Ovary (tissue), 3 donors: ENCODE measurements around the gene ALAD.
A peak's percentile ranks its signal among the peaks of the same experiment; 100 is the strongest.

Source experiments
- EP300 ChIP-seq: sonication (generic); formaldehyde crosslinking; IDR thresholded peaks from one replicate; pipeline ENCODE4 v1.6.1; 2017; ENCODE audit warnings: antibody characterized with exemption
- TF ChIP-seq, protein P1 (sequence below), 3 donors: fragments of 450-650 bp in 2 of 3; fragments of 200-600 bp in 1 of 3; IDR thresholded peaks; one replicate each; pipeline versions ENCODE4 v1.5.1 to v1.8.0; 2016 to 2022; ENCODE audit warnings: antibody characterized with exemption in 3 of 3, mild to moderate bottlenecking in 1 of 3
- donor health status: DM: no; HTN: no; CAD: no.

DNA sequence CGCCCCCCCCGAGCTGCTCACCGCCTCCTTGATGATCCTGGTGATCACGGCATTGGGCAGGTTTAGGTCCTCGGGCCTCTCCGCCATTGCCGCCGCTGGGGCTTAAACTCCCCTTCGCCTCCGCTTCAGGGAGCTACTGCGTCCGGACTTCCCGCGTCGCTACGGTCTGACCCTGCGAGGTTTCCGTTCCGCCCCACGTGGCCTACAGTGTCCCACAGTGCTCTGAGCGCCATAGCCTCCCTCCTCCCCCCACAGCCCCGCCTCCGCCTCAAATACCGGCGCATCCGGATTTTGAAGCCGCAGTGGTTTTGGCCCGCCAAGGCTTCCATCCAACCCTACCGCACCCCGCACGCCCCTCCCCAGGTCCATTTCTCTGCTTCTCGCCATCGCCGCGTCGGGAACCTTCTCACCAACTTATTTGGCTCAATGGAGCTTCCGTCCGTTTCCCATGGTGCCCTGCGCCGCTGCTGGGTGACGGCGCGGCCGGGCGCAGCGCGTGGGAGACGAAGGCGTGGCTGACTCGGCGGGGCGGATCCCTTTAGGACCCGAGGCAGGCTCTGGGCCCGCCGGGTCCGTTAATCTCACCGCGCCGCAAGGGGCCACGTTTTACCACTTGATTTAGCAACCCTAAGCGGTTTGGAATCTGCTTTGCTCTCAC lies 9.3 kb upstream of the ALAD start, which contains the start of the genes C9orf43 and POLE3:
- TF ChIP-seq, protein P1, sequence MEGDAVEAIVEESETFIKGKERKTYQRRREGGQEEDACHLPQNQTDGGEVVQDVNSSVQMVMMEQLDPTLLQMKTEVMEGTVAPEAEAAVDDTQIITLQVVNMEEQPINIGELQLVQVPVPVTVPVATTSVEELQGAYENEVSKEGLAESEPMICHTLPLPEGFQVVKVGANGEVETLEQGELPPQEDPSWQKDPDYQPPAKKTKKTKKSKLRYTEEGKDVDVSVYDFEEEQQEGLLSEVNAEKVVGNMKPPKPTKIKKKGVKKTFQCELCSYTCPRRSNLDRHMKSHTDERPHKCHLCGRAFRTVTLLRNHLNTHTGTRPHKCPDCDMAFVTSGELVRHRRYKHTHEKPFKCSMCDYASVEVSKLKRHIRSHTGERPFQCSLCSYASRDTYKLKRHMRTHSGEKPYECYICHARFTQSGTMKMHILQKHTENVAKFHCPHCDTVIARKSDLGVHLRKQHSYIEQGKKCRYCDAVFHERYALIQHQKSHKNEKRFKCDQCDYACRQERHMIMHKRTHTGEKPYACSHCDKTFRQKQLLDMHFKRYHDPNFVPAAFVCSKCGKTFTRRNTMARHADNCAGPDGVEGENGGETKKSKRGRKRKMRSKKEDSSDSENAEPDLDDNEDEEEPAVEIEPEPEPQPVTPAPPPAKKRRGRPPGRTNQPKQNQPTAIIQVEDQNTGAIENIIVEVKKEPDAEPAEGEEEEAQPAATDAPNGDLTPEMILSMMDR (IDR thresholded peaks at IDR 0.05) = peak in 1 of 3 donors; percentile 43
- TF ChIP-seq EP300 = no peak
